Measurements from ENCODE around the gene SHISA8. TPM values are rescaled to one million over a fixed set of nuclear protein-coding genes. Genes with fewer than 3 reads are reported as not detected.

Gene SHISA8
- total RNA-seq, 1 experiment from 2014 or later, result 2.4 TPM

- TF ChIP-seq, protein P1, sequence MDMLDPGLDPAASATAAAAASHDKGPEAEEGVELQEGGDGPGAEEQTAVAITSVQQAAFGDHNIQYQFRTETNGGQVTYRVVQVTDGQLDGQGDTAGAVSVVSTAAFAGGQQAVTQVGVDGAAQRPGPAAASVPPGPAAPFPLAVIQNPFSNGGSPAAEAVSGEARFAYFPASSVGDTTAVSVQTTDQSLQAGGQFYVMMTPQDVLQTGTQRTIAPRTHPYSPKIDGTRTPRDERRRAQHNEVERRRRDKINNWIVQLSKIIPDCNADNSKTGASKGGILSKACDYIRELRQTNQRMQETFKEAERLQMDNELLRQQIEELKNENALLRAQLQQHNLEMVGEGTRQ (CRISPR knock-in tag; IDR thresholded peaks at IDR 0.05), result no peak
- no peak for TF ChIP-seq ZNF396 (CRISPR knock-in tag; IDR thresholded peaks at IDR 0.05; ENCODE audit: borderline replicate concordance)
Measured at GRCh38 chr22:41900652-41901312, 14.1 kb downstream of the SHISA8 start (continued).

- H3K36me3 Mint-ChIP-seq, result peaks cover 55% of the 10 kb centered on the region
- H3K4me3 Mint-ChIP-seq, result no peak overlapping the region
- H3K27ac Mint-ChIP-seq, result no peak overlapping the region
- ChIA-PET CTCF (interaction anchor here (0.9 to 1.5 kb wide), 2 partner anchors 41 to 203 kb away, joined by 4 read pairs; no protein-coding TSS in a partner anchor), POLR2A (no interaction called here)
- ATAC-seq (no peak), DNase-seq (ENCODE audit: low spot score) (no peak)
- no peaks in the 10 kb centered on the region for H3K9me3 Mint-ChIP-seq
- no peaks in the 10 kb centered on the region for H3K27me3 Mint-ChIP-seq (ENCODE audit: low read depth)
- no peaks in the 10 kb centered on the region for H3K4me1 Mint-ChIP-seq
- TF ChIP-seq GRHL2 (CRISPR knock-in tag; IDR thresholded peaks at IDR 0.05; ENCODE audit: insufficient replicate concordance, severe bottlenecking) (no peak), RELA (CRISPR knock-in tag; IDR thresholded peaks at IDR 0.05; ENCODE audit: borderline replicate concordance) (no peak), ZNF671 (CRISPR knock-in tag; IDR thresholded peaks at IDR 0.05) (no peak), ZNF425 (CRISPR knock-in tag; conservative IDR thresholded peaks at IDR 0.05) (no peak), CREM (CRISPR knock-in tag; IDR thresholded peaks at IDR 0.05) (no peak), ZSCAN18 (CRISPR knock-in tag; IDR thresholded peaks at IDR 0.05) (no peak), ARID4B (CRISPR knock-in tag; IDR thresholded peaks at IDR 0.05; ENCODE audit: borderline replicate concordance) (no peak), MLX (CRISPR knock-in tag; IDR thresholded peaks at IDR 0.05) (no peak), NR3C1 (CRISPR knock-in tag; conservative IDR thresholded peaks at IDR 0.05; ENCODE audit: low read depth) (no peak), FOXK1 (CRISPR knock-in tag; IDR thresholded peaks at IDR 0.05) (no peak), ESRRA (CRISPR knock-in tag; IDR thresholded peaks at IDR 0.05; ENCODE audit: borderline replicate concordance) (no peak), ATF1 (CRISPR knock-in tag; IDR thresholded peaks at IDR 0.05) (no peak)
- TF ChIP-seq, protein P2, sequence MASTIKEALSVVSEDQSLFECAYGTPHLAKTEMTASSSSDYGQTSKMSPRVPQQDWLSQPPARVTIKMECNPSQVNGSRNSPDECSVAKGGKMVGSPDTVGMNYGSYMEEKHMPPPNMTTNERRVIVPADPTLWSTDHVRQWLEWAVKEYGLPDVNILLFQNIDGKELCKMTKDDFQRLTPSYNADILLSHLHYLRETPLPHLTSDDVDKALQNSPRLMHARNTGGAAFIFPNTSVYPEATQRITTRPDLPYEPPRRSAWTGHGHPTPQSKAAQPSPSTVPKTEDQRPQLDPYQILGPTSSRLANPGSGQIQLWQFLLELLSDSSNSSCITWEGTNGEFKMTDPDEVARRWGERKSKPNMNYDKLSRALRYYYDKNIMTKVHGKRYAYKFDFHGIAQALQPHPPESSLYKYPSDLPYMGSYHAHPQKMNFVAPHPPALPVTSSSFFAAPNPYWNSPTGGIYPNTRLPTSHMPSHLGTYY (CRISPR knock-in tag; IDR thresholded peaks at IDR 0.05), result no peak
- TF ChIP-seq, protein P1 (CRISPR knock-in tag; IDR thresholded peaks at IDR 0.05), result no peak
- TF ChIP-seq, protein P3, sequence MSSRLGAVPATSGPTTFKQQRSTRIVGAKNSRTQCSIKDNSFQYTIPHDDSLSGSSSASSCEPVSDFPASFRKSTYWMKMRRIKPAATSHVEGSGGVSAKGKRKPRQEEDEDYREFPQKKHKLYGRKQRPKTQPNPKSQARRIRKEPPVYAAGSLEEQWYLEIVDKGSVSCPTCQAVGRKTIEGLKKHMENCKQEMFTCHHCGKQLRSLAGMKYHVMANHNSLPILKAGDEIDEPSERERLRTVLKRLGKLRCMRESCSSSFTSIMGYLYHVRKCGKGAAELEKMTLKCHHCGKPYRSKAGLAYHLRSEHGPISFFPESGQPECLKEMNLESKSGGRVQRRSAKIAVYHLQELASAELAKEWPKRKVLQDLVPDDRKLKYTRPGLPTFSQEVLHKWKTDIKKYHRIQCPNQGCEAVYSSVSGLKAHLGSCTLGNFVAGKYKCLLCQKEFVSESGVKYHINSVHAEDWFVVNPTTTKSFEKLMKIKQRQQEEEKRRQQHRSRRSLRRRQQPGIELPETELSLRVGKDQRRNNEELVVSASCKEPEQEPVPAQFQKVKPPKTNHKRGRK (CRISPR knock-in tag; IDR thresholded peaks at IDR 0.05; ENCODE audit: borderline replicate concordance), result no peak
- TF ChIP-seq, protein P4, sequence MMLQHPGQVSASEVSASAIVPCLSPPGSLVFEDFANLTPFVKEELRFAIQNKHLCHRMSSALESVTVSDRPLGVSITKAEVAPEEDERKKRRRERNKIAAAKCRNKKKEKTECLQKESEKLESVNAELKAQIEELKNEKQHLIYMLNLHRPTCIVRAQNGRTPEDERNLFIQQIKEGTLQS (CRISPR knock-in tag; conservative IDR thresholded peaks at IDR 0.05), result no peak
- TF ChIP-seq, protein P5, sequence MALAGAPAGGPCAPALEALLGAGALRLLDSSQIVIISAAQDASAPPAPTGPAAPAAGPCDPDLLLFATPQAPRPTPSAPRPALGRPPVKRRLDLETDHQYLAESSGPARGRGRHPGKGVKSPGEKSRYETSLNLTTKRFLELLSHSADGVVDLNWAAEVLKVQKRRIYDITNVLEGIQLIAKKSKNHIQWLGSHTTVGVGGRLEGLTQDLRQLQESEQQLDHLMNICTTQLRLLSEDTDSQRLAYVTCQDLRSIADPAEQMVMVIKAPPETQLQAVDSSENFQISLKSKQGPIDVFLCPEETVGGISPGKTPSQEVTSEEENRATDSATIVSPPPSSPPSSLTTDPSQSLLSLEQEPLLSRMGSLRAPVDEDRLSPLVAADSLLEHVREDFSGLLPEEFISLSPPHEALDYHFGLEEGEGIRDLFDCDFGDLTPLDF (CRISPR knock-in tag; IDR thresholded peaks at IDR 0.05), result no peak
Measured at GRCh38 chr22:41899992-41900651, 14.8 kb downstream of the SHISA8 start.

Measured in WTC11 (cell line).